ENCODE measurements around the gene PRPF40A. TPM values are rescaled to one million over a fixed set of nuclear protein-coding genes. Genes with fewer than 3 reads are reported as not detected.

The PRPF40A gene
- total RNA-seq, 1 donor from 2014 or later, result 105 TPM

GRCh38 chr2:152657043-152657442 is 60.2 kb downstream of the PRPF40A start:
- FAIRE-seq (no peak), DNase-seq (ENCODE audit: low spot score in 2 of 2) (no peak)

- no peak for DNase-seq (ENCODE audit: low spot score in 2 of 2)
- no peak for FAIRE-seq
Observed at GRCh38 chr2:152655880-152656279, 61.4 kb downstream of the PRPF40A start.

- no peak for FAIRE-seq
Observed at GRCh38 chr2:152651834-152652233, 65.4 kb downstream of the PRPF40A start.

GRCh38 chr2:152650768-152651371 is 66.4 kb downstream of the PRPF40A start:
- FAIRE-seq (no peak), DNase-seq (ENCODE audit: low spot score in 2 of 2) (no peak)

More at GRCh38 chr2:152651834-152652233, 65.4 kb downstream of the PRPF40A start:
- DNase-seq (ENCODE audit: low spot score in 2 of 2), result no peak

GRCh38 chr2:152649997-152650396 is 67.3 kb downstream of the PRPF40A start:
- FAIRE-seq (no peak), DNase-seq (ENCODE audit: low spot score in 2 of 2) (no peak)

- DNase-seq (ENCODE audit: low spot score in 2 of 2) (no peak), FAIRE-seq (no peak)
Observed at GRCh38 chr2:152648336-152648735, 68.9 kb downstream of the PRPF40A start.

GRCh38 chr2:152647552-152647951 is 69.7 kb downstream of the PRPF40A start:
- FAIRE-seq (no peak), DNase-seq (ENCODE audit: low spot score in 2 of 2) (no peak)

GRCh38 chr2:152646775-152647174 is 70.5 kb downstream of the PRPF40A start:
- no peak for FAIRE-seq
- DNase-seq (ENCODE audit: low spot score in 2 of 2), result no peak

GRCh38 chr2:152646264-152646663 is 71.0 kb downstream of the PRPF40A start:
- no peak for DNase-seq (ENCODE audit: low spot score in 2 of 2)
- FAIRE-seq, result no peak

GRCh38 chr2:152644189-152644873 is 72.9 kb downstream of the PRPF40A start:
- FAIRE-seq (no peak), DNase-seq (ENCODE audit: low spot score in 2 of 2) (no peak)

GRCh38 chr2:152638590-152638989 is 78.7 kb downstream of the PRPF40A start:
- DNase-seq (ENCODE audit: low spot score in 2 of 2), result no peak
- FAIRE-seq, result no peak

GRCh38 chr2:152638056-152638455 is 79.2 kb downstream of the PRPF40A start:
- no peak for DNase-seq (ENCODE audit: low spot score in 2 of 2)
- FAIRE-seq, result no peak

GRCh38 chr2:152637251-152637650 is 80.0 kb downstream of the PRPF40A start:
- FAIRE-seq (no peak), DNase-seq (ENCODE audit: low spot score in 2 of 2) (no peak)

GRCh38 chr2:152635635-152636298 is 81.5 kb downstream of the PRPF40A start:
- DNase-seq (ENCODE audit: low spot score in 2 of 2) (peak in 1 of 2 donors; percentile 27), FAIRE-seq (no peak)

- no peak for FAIRE-seq
Observed at GRCh38 chr2:152632736-152633135, 84.5 kb downstream of the PRPF40A start.

GRCh38 chr2:152630466-152630865 is 86.8 kb downstream of the PRPF40A start:
- no peak for DNase-seq (ENCODE audit: low spot score in 2 of 2)
- FAIRE-seq, result no peak

More at GRCh38 chr2:152632736-152633135, 84.5 kb downstream of the PRPF40A start:
- no peak for DNase-seq (ENCODE audit: low spot score in 2 of 2)

- no peak for FAIRE-seq
Observed at GRCh38 chr2:152629202-152629601, 88.1 kb downstream of the PRPF40A start.

GRCh38 chr2:152627351-152627957 is 89.8 kb downstream of the PRPF40A start:
- DNase-seq (ENCODE audit: low spot score in 2 of 2) (peak; percentile 21 to 33), FAIRE-seq (peak; percentile 94)

More at GRCh38 chr2:152629202-152629601, 88.1 kb downstream of the PRPF40A start:
- DNase-seq (ENCODE audit: low spot score in 2 of 2), result no peak

GRCh38 chr2:152626911-152627339 is 90.3 kb downstream of the PRPF40A start:
- FAIRE-seq, result no peak
- no peak for DNase-seq (ENCODE audit: low spot score in 2 of 2)

- FAIRE-seq, result no peak
- DNase-seq (ENCODE audit: low spot score in 2 of 2), result no peak
Observed at GRCh38 chr2:152624805-152625204, 92.5 kb downstream of the PRPF40A start.

- DNase-seq (ENCODE audit: low spot score in 2 of 2) (no peak), FAIRE-seq (no peak)
Observed at GRCh38 chr2:152623775-152624174, 93.5 kb downstream of the PRPF40A start.

Data from frontal cortex (tissue), 4 donors.